MV-4-11 (cell line): ENCODE measurements around the gene CCT7.

Experiments used
- DNase-seq: peaks from one replicate; lab custom pipeline; 2025; lab: John Stamatoyannopoulos, UW

The CCT7 gene

GRCh38 chr2:73293534-73294171 is 59.5 kb downstream of the CCT7 start, which contains the start of gene EGR4:
TSS of gene EGR4 (minus strand) at chr2:73293548. CDS start at chr2:73293317, 231 bp downstream.
- peak; percentile 78 for DNase-seq

- DNase-seq = no peak
These were observed 60.1 kb downstream of the CCT7 start for GRCh38 chr2:73294239-73294638.

- DNase-seq = no peak
These were observed 61.8 kb downstream of the CCT7 start for GRCh38 chr2:73295751-73296400.

- DNase-seq = no peak
These were observed 63.0 kb downstream of the CCT7 start for GRCh38 chr2:73297151-73297559.

GRCh38 chr2:73297586-73297985 is 63.5 kb downstream of the CCT7 start:
- no peak for DNase-seq

- DNase-seq = no peak
These were observed 66.8 kb downstream of the CCT7 start for GRCh38 chr2:73300926-73301325.

GRCh38 chr2:73301636-73302035 is 67.5 kb downstream of the CCT7 start:
- no peak for DNase-seq
